Right cardiac atrium (tissue), 5 donors: Measurements from ENCODE around the gene CACNA1F. TPM values are rescaled to one million over a fixed set of nuclear protein-coding genes. Genes with fewer than 3 reads are reported as not detected.

Source experiments
- ATAC-seq, 2 donors: fragments of 200-7000 bp; cut with Tn5 transposase; one replicate each; pipeline versions ENCODE4 v1.8.0 to v1.9.1; 2020; ENCODE audit warnings: moderate library complexity in 2 of 2, mild to moderate bottlenecking in 1 of 2
- DNase-seq, 3 donors: peaks; one replicate each; pipeline ENCODE4 v3.0.0-alpha.2; 2020
- H3K27ac ChIP-seq: one replicate; pipeline ENCODE4 v1.5.1; 2013; ENCODE audit warnings: mild to moderate bottlenecking, low read length, control low read depth, moderate library complexity
- H3K27me3 ChIP-seq: one replicate; pipeline ENCODE4 v1.6.1; 2013; ENCODE audit not compliant: control insufficient read depth, insufficient read depth
- H3K4me1 ChIP-seq: one replicate; pipeline ENCODE4 v1.6.1; 2013; ENCODE audit warnings: low read length; ENCODE audit not compliant: control insufficient read depth, insufficient read depth
- H3K4me3 ChIP-seq: one replicate; pipeline ENCODE4 v1.5.1; 2013; ENCODE audit warnings: low read length, control low read depth
- H3K9me3 ChIP-seq: one replicate; pipeline ENCODE4 v1.6.1; 2013; ENCODE audit warnings: low read length; ENCODE audit not compliant: control insufficient read depth
- WGBS: extraction: QIAGEN DNeasy Blood & Tissue Kit; methylation state at CpG from one replicate; pipeline ENCODE4 v1.1.7; 2013; 5-methylcytosine and 5-hydroxymethylcytosine counted together
- intact Hi-C, 4 donors: fragments of 100-400 bp; cut with DNase I; formaldehyde crosslinking; loops; one replicate each; pipeline versions ENCODE4 v1.11.0 to v1.14.0; 2022 to 2023
- polyA plus RNA-seq: library from polyadenylated mRNA; stranded (reverse); fragments of 200-250 nt; gene quantifications from one replicate; pipeline ENCODE4 v1.2.3, GENCODE V29; 2013
- total RNA-seq, 4 donors: library from RNA; stranded (reverse); fragmentation: NEBNext Ultra II Directional; extraction: Animal tissue kit (Norgen Biotek cat#: 25700); gene quantifications; one replicate each; pipeline ENCODE4 v1.2.1, GENCODE V29; 2021
- donor health status: healthy with polysubstance abuse.
- donor health status: DM: no; HTN: yes; CAD: no.
- donor health status: DM: no; HTN: no; CAD: no.
- donor health status: DM: no; HTN: yes; CAD: no; lungs with severe emphysema.
- donor health status: DM: yes; HTN: yes; CAD: no.

Gene CACNA1F
- total and polyA plus RNA-seq, 5 donors = 0.09 to 0.78 (median 0.18) TPM

GRCh38 chrX:49209434-49210251, 23.5 kb downstream of the CACNA1F start:
- H3K4me1 ChIP-seq = no peaks in the 10 kb centered on the region
- H3K27me3 ChIP-seq = no peaks in the 10 kb centered on the region
- no peak overlapping the region for H3K4me3 ChIP-seq
- ATAC-seq (no peak), DNase-seq (no peak)
- H3K9me3 ChIP-seq = no peaks in the 10 kb centered on the region
- WGBS = 26% methylated on average over 28 of the region's 28 CpGs
- H3K27ac ChIP-seq = no peak overlapping the region
- intact Hi-C loops = no loop called here

DNA sequence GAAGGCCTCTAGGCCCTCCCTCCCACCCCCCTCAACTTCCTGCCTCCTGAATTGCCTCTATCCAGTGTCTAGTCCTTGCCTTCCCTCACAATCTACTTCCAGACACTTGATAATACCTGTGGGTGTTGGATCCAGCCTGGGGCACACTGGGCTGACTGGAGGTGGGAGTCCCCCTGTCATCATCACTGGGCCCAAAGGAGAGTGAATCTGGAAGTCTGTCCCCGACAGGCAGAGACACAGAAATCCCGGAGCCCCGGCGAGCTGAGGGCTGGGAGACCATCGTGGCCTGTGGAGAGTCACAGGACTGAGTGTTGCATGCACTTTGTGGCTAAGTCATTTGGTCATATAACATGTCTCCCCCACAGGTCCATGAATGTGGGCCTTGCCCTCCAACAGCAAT, 24.7 kb downstream of the CACNA1F start:
- intact Hi-C loops = no loop called here
- WGBS = 87% methylated on average over 5 of the region's 5 CpGs
- ATAC-seq (no peak), DNase-seq (no peak)
- Histone ChIP-seq H3K27me3 (no peaks in the 10 kb centered on the region), H3K9me3 (no peaks in the 10 kb centered on the region), H3K27ac (no peak overlapping the region), H3K4me3 (no peak overlapping the region), H3K4me1 (no peaks in the 10 kb centered on the region)

DNA sequence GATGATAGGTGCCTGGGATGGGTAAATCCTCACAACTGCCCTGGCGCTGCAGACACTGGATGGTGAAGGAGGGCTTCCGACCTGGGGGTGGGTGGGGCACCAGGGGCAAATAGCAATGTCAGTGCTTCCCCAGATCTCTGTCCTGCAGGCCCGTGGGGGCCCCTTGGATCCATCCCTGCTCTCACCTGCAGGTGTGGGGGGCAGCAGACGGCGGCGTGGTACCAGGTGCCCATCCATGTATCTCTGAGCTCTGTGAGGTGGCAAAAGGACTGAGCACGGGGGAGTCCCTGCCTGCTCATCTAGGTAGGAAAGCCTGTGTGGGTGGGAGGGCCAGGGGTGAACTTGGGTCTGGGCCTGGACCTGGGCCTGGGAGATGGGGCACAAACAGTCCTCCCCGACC, 26.6 kb downstream of the CACNA1F start:
- ATAC-seq (no peak), DNase-seq (no peak)
- Histone ChIP-seq H3K4me1 (no peaks in the 10 kb centered on the region), H3K27me3 (no peaks in the 10 kb centered on the region), H3K27ac (no peak overlapping the region), H3K4me3 (no peak overlapping the region), H3K9me3 (no peaks in the 10 kb centered on the region)
- WGBS = 80% methylated on average over 8 of the region's 8 CpGs
- intact Hi-C loops = no loop called here

DNA sequence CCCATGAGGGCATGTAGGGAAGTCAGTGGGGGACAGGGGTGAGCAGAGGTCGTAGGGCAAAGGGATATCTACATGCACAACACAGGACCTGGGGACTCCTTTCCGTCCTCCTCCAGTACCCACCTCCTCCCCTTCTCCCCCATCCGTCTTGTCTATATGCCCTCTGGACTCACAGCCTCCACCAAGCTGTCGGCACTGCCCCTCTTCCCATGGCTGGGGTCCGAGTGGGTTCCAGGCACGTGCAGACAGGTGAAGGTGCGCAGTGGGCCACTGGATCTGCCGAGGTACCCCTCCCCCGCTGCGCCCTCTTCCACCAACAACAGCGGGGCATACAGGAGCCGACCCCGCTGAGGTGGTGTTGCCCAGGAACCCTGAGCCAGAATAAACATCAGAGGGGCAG, 27.7 kb downstream of the CACNA1F start:
- intact Hi-C loops = no loop called here
- no peak for DNase-seq
- no peak overlapping the region for H3K4me3 ChIP-seq
- no peak for ATAC-seq
- no peaks in the 10 kb centered on the region for H3K9me3 ChIP-seq
- H3K27me3 ChIP-seq = no peaks in the 10 kb centered on the region
- no peak overlapping the region for H3K27ac ChIP-seq
- 82% methylated on average over 13 of the region's 13 CpGs for WGBS
- H3K4me1 ChIP-seq = no peaks in the 10 kb centered on the region

- ATAC-seq (no peak), DNase-seq (no peak)
- 36% methylated on average over 4 of the region's 4 CpGs for WGBS
- no peaks in the 10 kb centered on the region for H3K27me3 ChIP-seq
- H3K4me3 ChIP-seq = no peak overlapping the region
- no peaks in the 10 kb centered on the region for H3K9me3 ChIP-seq
- intact Hi-C loops = no loop called here
- H3K27ac ChIP-seq = no peak overlapping the region
- no peaks in the 10 kb centered on the region for H3K4me1 ChIP-seq
Measured at GRCh38 chrX:49204709-49205108, 28.4 kb downstream of the CACNA1F start.

DNA sequence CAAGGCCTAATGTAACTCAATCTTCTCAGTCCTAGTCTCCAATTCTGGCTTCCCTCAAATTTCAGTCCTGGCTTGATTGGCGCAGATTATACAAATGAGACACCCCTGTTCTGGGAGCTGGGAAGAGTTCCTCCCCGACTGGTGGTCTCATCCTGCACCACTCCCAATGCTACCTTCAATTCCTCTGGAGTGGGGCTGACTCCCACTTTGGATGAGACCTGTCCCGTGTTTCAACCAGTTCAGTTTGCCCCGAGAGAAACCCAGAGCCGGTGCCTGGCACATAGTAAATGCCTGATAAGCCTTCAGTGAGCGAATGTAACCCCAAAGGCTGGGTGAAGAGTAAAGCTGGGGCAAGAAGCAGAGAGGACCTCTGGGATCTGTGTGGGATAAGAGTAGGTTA, 29.1 kb downstream of the CACNA1F start:
- 78% methylated on average over 6 of the region's 6 CpGs for WGBS
- peak overlapping the region; percentile 66 for H3K27ac ChIP-seq
- no peaks in the 10 kb centered on the region for H3K4me1 ChIP-seq
- H3K4me3 ChIP-seq = no peak overlapping the region
- intact Hi-C loops = no loop called here
- ATAC-seq = no peak
- H3K27me3 ChIP-seq = no peaks in the 10 kb centered on the region
- DNase-seq = no peak
- no peaks in the 10 kb centered on the region for H3K9me3 ChIP-seq

DNA sequence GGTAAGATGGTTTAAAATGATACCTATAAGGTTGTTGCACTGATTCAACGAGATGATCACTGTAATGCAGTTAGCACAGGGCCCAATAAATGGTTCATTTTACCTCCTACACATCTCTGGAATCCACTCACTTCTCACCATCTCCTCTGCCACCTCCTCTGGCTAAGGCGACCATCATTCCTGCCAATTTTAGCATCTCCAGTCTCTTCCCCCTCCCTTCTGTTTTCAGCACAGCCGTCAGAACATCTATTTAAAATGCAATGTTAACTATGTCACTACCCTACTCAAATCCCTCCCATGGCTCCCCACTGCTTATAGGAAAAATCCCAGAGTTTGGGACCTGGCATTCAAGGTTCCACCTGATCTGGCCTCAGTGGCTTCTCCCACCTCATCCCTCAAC, 29.6 kb downstream of the CACNA1F start:
- Histone ChIP-seq H3K27ac (peak overlapping the region; percentile 66), H3K4me1 (no peaks in the 10 kb centered on the region), H3K27me3 (no peaks in the 10 kb centered on the region), H3K4me3 (no peak overlapping the region), H3K9me3 (no peaks in the 10 kb centered on the region)
- DNase-seq = no peak
- WGBS = 50% methylated on average over 3 of the region's 3 CpGs
- ATAC-seq = peak in 1 of 2 donors; percentile 35
- intact Hi-C loops = no loop called here

DNA sequence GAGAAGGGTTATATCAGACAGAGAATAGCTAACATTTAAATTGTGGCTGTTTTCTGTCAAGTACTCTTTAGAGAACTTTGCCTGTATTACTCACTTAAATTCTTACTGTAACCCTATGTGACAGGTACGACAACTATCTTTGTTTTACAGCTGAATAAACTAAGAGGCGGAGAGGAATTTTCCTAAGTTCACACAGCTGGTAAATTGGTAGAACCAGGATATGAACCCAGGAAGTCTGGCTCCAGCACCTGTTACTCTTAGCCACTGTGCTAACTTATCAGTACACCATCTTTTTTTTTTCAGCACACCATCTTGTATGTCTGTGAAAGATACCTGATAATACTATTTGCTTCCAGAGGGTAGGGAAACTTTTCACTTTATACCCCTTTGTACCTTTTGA, 31.1 kb downstream of the CACNA1F start:
- no peaks in the 10 kb centered on the region for H3K9me3 ChIP-seq
- 99% methylated on average over 2 of the region's 2 CpGs for WGBS
- ATAC-seq = no peak
- no peaks in the 10 kb centered on the region for H3K27me3 ChIP-seq
- no peak overlapping the region for H3K27ac ChIP-seq
- H3K4me1 ChIP-seq = no peaks in the 10 kb centered on the region
- intact Hi-C loops = no loop called here
- no peak for DNase-seq
- no peak overlapping the region for H3K4me3 ChIP-seq

GRCh38 chrX:49199906-49200771, 33.0 kb downstream of the CACNA1F start, which contains the start of gene SYP:
Gene SYP (minus strand): TSS chrX:49200193. CDS start chrX:49200186, 7 bp downstream.
- intact Hi-C loops = loop anchor here in 2 of 4 donors (10.0 kb wide), 2 partner anchors 65 to 75 kb away; partner anchors contain the start of genes FOXP3 (in 1 of the 2) and PPP1R3F (in 1 of the 2)
- no peaks in the 10 kb centered on the region for H3K9me3 ChIP-seq
- peak; percentile 91 to 92 for ATAC-seq
- no peaks in the 10 kb centered on the region for H3K4me1 ChIP-seq
- whole genome bisulfite sequencing = under 1% methylated on average over 58 of the region's 61 CpGs
- peak; percentile 90 to 95 (median 95) for DNase-seq
- no peaks in the 10 kb centered on the region for H3K27me3 ChIP-seq
- peak within 1 kb of the TSS; percentile 33 for H3K4me3 ChIP-seq
- H3K27ac ChIP-seq = peak within 1 kb of the TSS; percentile 79

GRCh38 chrX:49199315-49199595, 33.9 kb downstream of the CACNA1F start:
- no peak overlapping the region for H3K27ac ChIP-seq
- H3K9me3 ChIP-seq = no peaks in the 10 kb centered on the region
- no peak overlapping the region for H3K4me3 ChIP-seq
- no peak for ATAC-seq
- no peaks in the 10 kb centered on the region for H3K4me1 ChIP-seq
- DNase-seq = no peak
- H3K27me3 ChIP-seq = no peaks in the 10 kb centered on the region
- WGBS = 10% methylated on average over 11 of the region's 11 CpGs
- intact Hi-C loops = loop anchor here in 2 of 4 donors (10.0 kb wide), 2 partner anchors 66 to 76 kb away; partner anchors contain the start of genes FOXP3 (in 1 of the 2) and PPP1R3F (in 1 of the 2)
